A673 (cell line): ENCODE measurements around the gene OR1N1. TPM values are rescaled to one million over a fixed set of nuclear protein-coding genes. Genes with fewer than 3 reads are reported as not detected.

Source experiments
- Bru-seq: library from RNA; stranded (reverse); fragments of 400-500 nt; gene quantifications from one replicate; lab custom pipeline; 2021; lab: Mats Ljungman, UMichigan
- BruChase-seq, 2 experiments: library from RNA; stranded (reverse); fragments of 400-500 nt; gene quantifications; one replicate each; lab custom pipeline; 2021; lab: Mats Ljungman, UMichigan
- BruUV-seq: library from RNA; stranded (reverse); fragments of 400-500 nt; replicated peaks from 2 replicates; lab custom pipeline; 2021; lab: Mats Ljungman, UMichigan
- CTCF ChIA-PET: fragments of 300-600 bp; sonication (Branson Sonifier 250); formaldehyde crosslinking; loops from one replicate; lab custom pipeline; 2022; ENCODE audit warnings: antibody characterized with exemption; lab: Charles Lee
- POLR2A ChIA-PET: fragments of 300-600 bp; sonication (Branson Sonifier 250); formaldehyde crosslinking; loops from one replicate; lab custom pipeline; 2022; ENCODE audit warnings: antibody characterized with exemption; ENCODE audit not compliant: low non-redundant PET; lab: Charles Lee
- DNase-seq: peaks from one replicate; pipeline ENCODE4 v3.0.0-alpha.2; 2015; ENCODE audit warnings: low spot score
- H3K27ac ChIP-seq: fragments of 200-600 bp; sonication (generic); 2 replicates; pipeline ENCODE4 v1.5.1; 2016; ENCODE audit warnings: mixed run types, low read depth, mild to moderate bottlenecking, mixed read lengths, antibody characterized with exemption, low read length; ENCODE audit not compliant: poor library complexity, severe bottlenecking
- H3K27me3 ChIP-seq: fragments of 200-600 bp; sonication (generic); replicated peaks from 2 replicates; pipeline ENCODE4 v1.6.1; 2017; ENCODE audit warnings: mixed run types, low read depth, mild to moderate bottlenecking, mixed read lengths, antibody characterized with exemption, low read length; ENCODE audit not compliant: insufficient read depth, poor library complexity
- H3K36me3 ChIP-seq: fragments of 200-600 bp; sonication (generic); 2 replicates; pipeline ENCODE4 v1.6.1; 2016; ENCODE audit warnings: mixed run types, mild to moderate bottlenecking, mixed read lengths, antibody characterized with exemption, low read length; ENCODE audit not compliant: insufficient read depth, poor library complexity, severe bottlenecking
- H3K4me1 ChIP-seq: fragments of 200-600 bp; sonication (generic); 2 replicates; pipeline ENCODE4 v1.6.1; 2017; ENCODE audit warnings: mixed run types, mild to moderate bottlenecking, mixed read lengths, antibody characterized with exemption, low read length; ENCODE audit not compliant: insufficient read depth, poor library complexity, severe bottlenecking
- H3K4me3 ChIP-seq: fragments of 200-600 bp; sonication (generic); 2 replicates; pipeline ENCODE4 v1.5.1; 2016; ENCODE audit warnings: low read depth, mixed run types, mild to moderate bottlenecking, mixed read lengths, low read length; ENCODE audit not compliant: poor library complexity, severe bottlenecking
- H3K9me3 ChIP-seq: fragments of 200-600 bp; sonication (generic); 2 replicates; pipeline ENCODE4 v1.6.1; 2016; ENCODE audit warnings: mixed run types, low read depth, mild to moderate bottlenecking, mixed read lengths, antibody characterized with exemption, low read length; ENCODE audit not compliant: poor library complexity, severe bottlenecking
- EZH2 ChIP-seq: fragments of 200-600 bp; sonication (generic); IDR thresholded peaks from 2 replicates; pipeline ENCODE4 v1.6.1; 2017; ENCODE audit warnings: borderline replicate concordance, low read depth, mild to moderate bottlenecking, mixed read lengths, antibody characterized with exemption, low read length; ENCODE audit not compliant: poor library complexity, severe bottlenecking
- intact Hi-C: fragments of 100-400 bp; cut with micrococcal nuclease; formaldehyde crosslinking; loops from one replicate; pipeline ENCODE4 v1.10.0; 2022; ENCODE audit not compliant: unreplicated experiment
- long read RNA-seq: library from polyadenylated mRNA; stranded (forward); transcript quantifications from one replicate; pipeline ENCODE4 v2.0.0, GENCODE V29; 2022
- total RNA-seq: library from RNA; stranded (reverse); gene quantifications from 2 replicates; pipeline ENCODE4 v1.2.3, GENCODE V29; 2021
- TF ChIP-seq, protein P1 (sequence below): fragments of 300-800, 200-600 bp; sonication (generic); conservative IDR thresholded peaks from 2 replicates; pipeline ENCODE4 v1.5.1; 2017; ENCODE audit warnings: low read depth, mild to moderate bottlenecking, antibody characterized with exemption, low read length, moderate library complexity, mixed read lengths

The OR1N1 gene, protein sequence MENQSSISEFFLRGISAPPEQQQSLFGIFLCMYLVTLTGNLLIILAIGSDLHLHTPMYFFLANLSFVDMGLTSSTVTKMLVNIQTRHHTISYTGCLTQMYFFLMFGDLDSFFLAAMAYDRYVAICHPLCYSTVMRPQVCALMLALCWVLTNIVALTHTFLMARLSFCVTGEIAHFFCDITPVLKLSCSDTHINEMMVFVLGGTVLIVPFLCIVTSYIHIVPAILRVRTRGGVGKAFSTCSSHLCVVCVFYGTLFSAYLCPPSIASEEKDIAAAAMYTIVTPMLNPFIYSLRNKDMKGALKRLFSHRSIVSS
- not detected in 2 replicates for total RNA-seq
- Bru-seq, nascent RNA, result not detected
- not detected for BruChase-seq, experiment 1, labeled RNA remaining after a 2-hour chase
- BruChase-seq, experiment 2, labeled RNA remaining after a 6-hour chase, result not detected
- long read RNA-seq, result 0 reads

DNA sequence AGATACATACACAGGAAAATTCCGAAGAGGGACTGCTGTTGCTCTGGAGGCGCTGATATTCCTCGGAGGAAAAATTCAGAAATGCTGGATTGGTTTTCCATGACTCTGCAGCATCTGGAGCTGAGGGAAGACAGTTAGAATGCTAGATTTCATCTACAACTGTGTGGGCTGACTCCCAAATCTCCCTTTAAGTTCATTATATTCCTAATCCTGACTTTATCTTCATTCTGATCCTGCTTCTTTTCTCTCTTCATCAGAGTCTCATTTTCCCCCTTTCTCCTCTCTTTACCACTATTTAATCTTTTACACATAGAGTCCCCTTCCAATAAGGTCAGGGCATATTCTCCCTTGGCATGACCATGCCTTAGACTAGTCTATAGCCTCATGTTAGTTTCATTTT lies at the start of gene OR1N1:
Gene OR1N1 (minus strand): TSS at position 101 of the 400 bp plus-strand sequence. CDS start 0 bp downstream, at position 101.
- Histone ChIP-seq H3K4me3 (no peak within 1 kb of the TSS), H3K9me3 (no peaks in the 10 kb centered on the region)
- CTCF ChIA-PET, result no interaction called here

DNA sequence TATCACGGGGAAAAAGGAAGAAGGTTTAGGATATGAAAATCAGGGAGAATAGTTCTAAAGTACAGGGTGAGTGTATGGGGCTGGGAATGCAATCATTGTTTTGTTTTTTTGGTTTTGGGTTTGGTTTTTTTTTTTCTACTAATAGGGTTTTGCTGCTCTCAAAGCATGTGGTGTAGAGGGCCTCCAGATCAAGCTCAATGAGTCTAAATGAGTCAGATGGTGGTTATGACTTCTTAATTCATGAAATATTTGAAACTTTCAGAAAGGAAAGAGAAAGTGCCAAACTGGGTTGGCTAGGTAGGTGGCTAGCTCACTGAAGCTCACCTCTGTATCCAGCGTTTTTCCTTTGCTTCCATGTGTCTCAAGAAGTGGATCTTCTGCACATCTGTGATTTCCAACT lies 45.4 kb upstream of the OR1N1 start:
- Histone ChIP-seq H3K4me1 (no peaks in the 10 kb centered on the region), H3K27ac (no peak overlapping the region), H3K9me3 (no peaks in the 10 kb centered on the region), H3K27me3 (no peaks in the 10 kb centered on the region), H3K36me3 (no peaks in the 10 kb centered on the region), H3K4me3 (no peak overlapping the region)
- ChIA-PET CTCF (no interaction called here), POLR2A (interaction anchor here (0.5 kb wide), 1 partner anchor 134 kb away, joined by 7 read pairs; no protein-coding TSS in a partner anchor)
- no peak for DNase-seq
- TF ChIP-seq EZH2, result no peak
- TF ChIP-seq, protein P1, sequence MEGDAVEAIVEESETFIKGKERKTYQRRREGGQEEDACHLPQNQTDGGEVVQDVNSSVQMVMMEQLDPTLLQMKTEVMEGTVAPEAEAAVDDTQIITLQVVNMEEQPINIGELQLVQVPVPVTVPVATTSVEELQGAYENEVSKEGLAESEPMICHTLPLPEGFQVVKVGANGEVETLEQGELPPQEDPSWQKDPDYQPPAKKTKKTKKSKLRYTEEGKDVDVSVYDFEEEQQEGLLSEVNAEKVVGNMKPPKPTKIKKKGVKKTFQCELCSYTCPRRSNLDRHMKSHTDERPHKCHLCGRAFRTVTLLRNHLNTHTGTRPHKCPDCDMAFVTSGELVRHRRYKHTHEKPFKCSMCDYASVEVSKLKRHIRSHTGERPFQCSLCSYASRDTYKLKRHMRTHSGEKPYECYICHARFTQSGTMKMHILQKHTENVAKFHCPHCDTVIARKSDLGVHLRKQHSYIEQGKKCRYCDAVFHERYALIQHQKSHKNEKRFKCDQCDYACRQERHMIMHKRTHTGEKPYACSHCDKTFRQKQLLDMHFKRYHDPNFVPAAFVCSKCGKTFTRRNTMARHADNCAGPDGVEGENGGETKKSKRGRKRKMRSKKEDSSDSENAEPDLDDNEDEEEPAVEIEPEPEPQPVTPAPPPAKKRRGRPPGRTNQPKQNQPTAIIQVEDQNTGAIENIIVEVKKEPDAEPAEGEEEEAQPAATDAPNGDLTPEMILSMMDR, result no peak
- intact Hi-C loops, result no loop called here
- no TSS peak for BruUV-seq

More for the DNA sequence above, at the start of gene OR1N1:
- intact Hi-C loops, result no loop called here
- Histone ChIP-seq H3K27ac (no peak within 1 kb of the TSS), H3K4me1 (no peaks in the 10 kb centered on the region), H3K36me3 (no peaks in the 10 kb centered on the region), H3K27me3 (peaks cover 41% of the 10 kb centered on the region)
- DNase-seq, result no peak
- no TSS peak for BruUV-seq
- POLR2A ChIA-PET, result no interaction called here
- TF ChIP-seq, protein P1, result no peak
- no peak for TF ChIP-seq EZH2

DNA sequence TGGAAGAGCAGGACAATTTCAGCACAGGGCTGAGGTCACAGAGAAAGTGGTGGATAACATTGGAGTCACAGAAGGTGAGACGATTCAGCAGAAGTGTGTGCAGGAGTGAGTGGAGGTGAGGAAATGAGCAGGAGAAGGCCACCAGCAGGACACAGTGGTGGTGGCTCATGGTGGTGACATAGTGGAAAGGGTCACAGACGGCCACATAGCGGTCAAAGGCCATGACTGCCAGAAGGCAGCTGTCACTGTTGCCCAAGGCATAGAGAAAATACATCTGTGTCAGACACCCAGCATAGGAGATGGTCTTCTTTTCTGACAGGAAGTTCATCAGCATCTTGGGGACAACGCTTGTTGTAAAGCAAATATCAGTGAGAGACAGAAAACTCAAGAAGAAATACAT lies 40.8 kb upstream of the OR1N1 start:
- H3K9me3 ChIP-seq, result no peaks in the 10 kb centered on the region
- no peaks in the 10 kb centered on the region for H3K4me1 ChIP-seq
- DNase-seq, result no peak
- peaks cover 5% of the 10 kb centered on the region for H3K27me3 ChIP-seq
- TF ChIP-seq EZH2, result no peak
- TF ChIP-seq, protein P1, result no peak
- ChIA-PET POLR2A (no interaction called here), CTCF (no interaction called here)
- no TSS peak for BruUV-seq
- intact Hi-C loops, result no loop called here
- no peak overlapping the region for H3K4me3 ChIP-seq
- no peaks in the 10 kb centered on the region for H3K36me3 ChIP-seq
- H3K27ac ChIP-seq, result no peak overlapping the region
